Calu3 (cell line): Measurements from ENCODE around the gene RASSF4. TPM values are rescaled to one million over a fixed set of nuclear protein-coding genes. Genes with fewer than 3 reads are reported as not detected.

Experiments used
- BruUV-seq: library from RNA; stranded (reverse); fragments of 400-500 nt; replicated peaks from 2 replicates; lab custom pipeline; 2021; lab: Mats Ljungman, UMichigan
- CTCF ChIA-PET: fragments of 300-600 bp; sonication (Branson Sonifier 250); formaldehyde crosslinking; loops from one replicate; lab custom pipeline; 2022; ENCODE audit warnings: antibody characterized with exemption; lab: Charles Lee
- DNase-seq: peaks from one replicate; pipeline ENCODE4 v3.0.0; 2022
- H3K27ac Mint-ChIP-seq: one replicate; pipeline ENCODE4 v1.8.0; 2022; ENCODE audit warnings: mixed read lengths; ENCODE audit not compliant: unreplicated experiment
- H3K27me3 Mint-ChIP-seq: one replicate; pipeline ENCODE4 v1.8.0; 2022; ENCODE audit warnings: mixed read lengths; ENCODE audit not compliant: unreplicated experiment
- H3K36me3 Mint-ChIP-seq: one replicate; pipeline ENCODE4 v1.8.0; 2022; ENCODE audit warnings: mild to moderate bottlenecking, moderate library complexity, mixed read lengths; ENCODE audit not compliant: insufficient read depth, unreplicated experiment
- H3K4me1 Mint-ChIP-seq: one replicate; pipeline ENCODE4 v1.8.0; 2022; ENCODE audit warnings: mild to moderate bottlenecking, low read depth, mixed read lengths; ENCODE audit not compliant: unreplicated experiment
- H3K4me3 Mint-ChIP-seq: one replicate; pipeline ENCODE4 v1.8.0; 2022; ENCODE audit warnings: mild to moderate bottlenecking, low read depth, moderate library complexity, mixed read lengths; ENCODE audit not compliant: unreplicated experiment
- H3K9me3 Mint-ChIP-seq: one replicate; pipeline ENCODE4 v1.8.0; 2022; ENCODE audit warnings: low read depth, mixed read lengths; ENCODE audit not compliant: unreplicated experiment
- CTCF ChIP-seq: fragments of 200-600 bp; IDR thresholded peaks from one replicate; pipeline ENCODE4 v1.8.0; 2022; ENCODE audit warnings: antibody characterized with exemption; ENCODE audit not compliant: unreplicated experiment
- intact Hi-C: fragments of 100-400 bp; cut with micrococcal nuclease; formaldehyde crosslinking; loops from one replicate; pipeline ENCODE4 v1.10.0; 2022; ENCODE audit not compliant: unreplicated experiment
- total RNA-seq: library from RNA; stranded (reverse); gene quantifications from 2 replicates; pipeline ENCODE4 v1.2.3, GENCODE V29; 2022

RASSF4 gene
- total RNA-seq, 1 experiment from 2014 or later = 2.2 TPM

GRCh38 chr10:44949915-44950314 is 9.7 kb upstream of the RASSF4 start:
- DNase-seq = no peak
- H3K27me3 Mint-ChIP-seq = no peaks in the 10 kb centered on the region
- H3K4me3 Mint-ChIP-seq = no peak overlapping the region
- BruUV-seq = no TSS peak
- H3K4me1 Mint-ChIP-seq = peaks cover 27% of the 10 kb centered on the region
- no peak overlapping the region for H3K27ac Mint-ChIP-seq
- no peak for TF ChIP-seq CTCF
- CTCF ChIA-PET = no interaction called here
- H3K9me3 Mint-ChIP-seq = peaks cover 3% of the 10 kb centered on the region
- peaks cover 5% of the 10 kb centered on the region for H3K36me3 Mint-ChIP-seq
- intact Hi-C loops = no loop called here

GRCh38 chr10:44950326-44951225 is 9.0 kb upstream of the RASSF4 start:
- H3K27me3 Mint-ChIP-seq = no peaks in the 10 kb centered on the region
- CTCF ChIA-PET = no interaction called here
- TF ChIP-seq CTCF = no peak
- no peaks in the 10 kb centered on the region for H3K9me3 Mint-ChIP-seq
- no peak for DNase-seq
- no TSS peak for BruUV-seq
- peak overlapping the region; percentile 9 for H3K27ac Mint-ChIP-seq
- peaks cover 27% of the 10 kb centered on the region for H3K4me1 Mint-ChIP-seq
- peaks cover 5% of the 10 kb centered on the region for H3K36me3 Mint-ChIP-seq
- no peak overlapping the region for H3K4me3 Mint-ChIP-seq
- intact Hi-C loops = no loop called here

- Mint-ChIP-seq H3K4me1 (peaks cover 27% of the 10 kb centered on the region), H3K36me3 (peaks cover 5% of the 10 kb centered on the region), H3K9me3 (no peaks in the 10 kb centered on the region), H3K4me3 (no peak overlapping the region), H3K27ac (no peak overlapping the region), H3K27me3 (no peaks in the 10 kb centered on the region)
- CTCF ChIA-PET = no interaction called here
- DNase-seq = no peak
- no peak for TF ChIP-seq CTCF
- intact Hi-C loops = no loop called here
- no TSS peak for BruUV-seq
Observed at GRCh38 chr10:44951576-44952226, 7.9 kb upstream of the RASSF4 start.

GRCh38 chr10:44952779-44953231 is 6.8 kb upstream of the RASSF4 start:
- Mint-ChIP-seq H3K4me3 (no peak overlapping the region), H3K4me1 (peaks cover 23% of the 10 kb centered on the region), H3K9me3 (no peaks in the 10 kb centered on the region), H3K36me3 (peaks cover 5% of the 10 kb centered on the region), H3K27me3 (no peaks in the 10 kb centered on the region), H3K27ac (no peak overlapping the region)
- CTCF ChIA-PET = no interaction called here
- TF ChIP-seq CTCF = no peak
- no TSS peak for BruUV-seq
- intact Hi-C loops = no loop called here
- no peak for DNase-seq
